DND-41 (cell line): ENCODE measurements around the gene EDNRA.

ENCODE experiments used
- ATAC-seq: fragments of 200-7000 bp; cut with Tn5 transposase; 3 replicates; pipeline ENCODE4 v1.9.1; 2021; ENCODE audit warnings: low read depth; ENCODE audit not compliant: insufficient read depth
- DNase-seq: peaks from one replicate; pipeline ENCODE4 v3.0.0-alpha.2; 2020
- H2AFZ ChIP-seq: 2 replicates; pipeline ENCODE4 v1.6.0; 2012; ENCODE audit warnings: low read depth, low read length
- H3K27ac ChIP-seq: 2 replicates; pipeline ENCODE4 v1.5.1; 2012; ENCODE audit warnings: low read length, inconsistent platforms
- H3K27me3 ChIP-seq: fragments of 200-600 bp; sonication (generic); 2 replicates; pipeline ENCODE4 v1.6.0; 2012; ENCODE audit warnings: low read length, mild to moderate bottlenecking, inconsistent platforms; ENCODE audit not compliant: insufficient read depth, poor library complexity
- H3K36me3 ChIP-seq: 2 replicates; pipeline ENCODE4 v1.5.1; 2012; ENCODE audit warnings: low read length, inconsistent platforms; ENCODE audit not compliant: insufficient read depth
- H3K4me1 ChIP-seq: 2 replicates; pipeline ENCODE4 v1.5.1; 2012; ENCODE audit warnings: mild to moderate bottlenecking, low read length; ENCODE audit not compliant: insufficient read depth
- H3K4me2 ChIP-seq: 2 replicates; pipeline ENCODE4 v1.6.0; 2012; ENCODE audit warnings: mild to moderate bottlenecking, moderate library complexity, low read length, inconsistent platforms; ENCODE audit not compliant: insufficient read depth
- H3K4me3 ChIP-seq, 2 experiments: fragments of 200-600 bp in 1 of 2; shearing (Covaris generic) in 1 of 2; 2 replicates each; pipeline ENCODE4 v1.5.1; 2012 to 2016; ENCODE audit warnings: inconsistent platforms in 2 of 2, low read length in 2 of 2, mild to moderate bottlenecking in 2 of 2, low read depth in 1 of 2, moderate library complexity in 1 of 2
- H3K79me2 ChIP-seq: 2 replicates; pipeline ENCODE4 v1.6.0; 2012; ENCODE audit warnings: low read length, inconsistent platforms; ENCODE audit not compliant: insufficient read depth
- H3K9ac ChIP-seq: 2 replicates; pipeline ENCODE4 v1.6.0; 2012; ENCODE audit warnings: low read depth, mild to moderate bottlenecking, inconsistent platforms, low read length, moderate library complexity
- H3K9me3 ChIP-seq: 2 replicates; pipeline ENCODE4 v1.5.1; 2012; ENCODE audit warnings: low read length, moderate library complexity, mild to moderate bottlenecking, inconsistent platforms; ENCODE audit not compliant: insufficient read depth, severe bottlenecking
- H4K20me1 ChIP-seq: 2 replicates; pipeline ENCODE4 v1.6.0; 2012; ENCODE audit warnings: low read length; ENCODE audit not compliant: insufficient read depth
- EZH2 ChIP-seq: IDR thresholded peaks from 3 replicates; pipeline ENCODE4 v1.6.1; 2012; ENCODE audit warnings: borderline replicate concordance, low read depth, mild to moderate bottlenecking, moderate library complexity, low read length, inconsistent platforms; ENCODE audit not compliant: severe bottlenecking
- TF ChIP-seq, protein P1 (sequence below): IDR thresholded peaks from 2 replicates; pipeline ENCODE4 v1.5.1; 2012; ENCODE audit warnings: borderline replicate concordance, low read length, moderate library complexity, mild to moderate bottlenecking; ENCODE audit not compliant: poor library complexity, severe bottlenecking; ENCODE audit errors: extremely low read depth

Gene EDNRA

DNA sequence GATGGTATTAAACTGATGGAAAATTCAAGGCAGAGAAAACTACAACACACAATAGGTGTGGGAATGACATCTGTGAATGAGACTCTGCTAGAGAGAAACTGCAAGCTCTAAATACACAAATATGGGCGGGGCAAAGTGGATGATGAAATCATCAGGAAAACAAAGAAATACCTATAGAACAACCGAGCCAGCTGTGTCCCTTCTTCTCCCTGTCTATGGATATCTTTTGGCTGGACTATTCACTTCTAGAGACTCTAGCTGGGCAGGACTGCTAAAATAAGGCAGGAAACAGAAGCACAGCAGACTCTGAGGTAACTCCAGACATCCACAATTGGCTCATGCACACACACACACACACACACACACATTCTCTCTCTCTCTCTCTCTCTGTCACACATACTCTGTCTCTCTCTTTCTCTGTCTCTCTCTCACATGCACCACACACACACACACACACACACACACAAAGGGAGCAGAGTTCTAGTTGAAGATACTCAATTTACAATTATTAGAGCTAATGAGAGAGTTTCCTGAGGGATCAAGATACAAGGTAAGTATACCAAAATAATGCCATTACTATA, 27.2 kb upstream of the EDNRA start:
- ATAC-seq (no peak), DNase-seq (no peak)
- Histone ChIP-seq H4K20me1 (no peaks in the 10 kb centered on the region), H3K9me3 (no peaks in the 10 kb centered on the region), H3K9ac (no peak overlapping the region), H3K4me2 (no peak overlapping the region), H2AFZ (no peak overlapping the region), H3K27ac (no peak overlapping the region), H3K79me2 (no peaks in the 10 kb centered on the region), H3K27me3 (no peaks in the 10 kb centered on the region), H3K36me3 (no peaks in the 10 kb centered on the region), H3K4me3 (no peak overlapping the region), H3K4me1 (no peaks in the 10 kb centered on the region)
- no peak for TF ChIP-seq EZH2
- TF ChIP-seq, protein P1, sequence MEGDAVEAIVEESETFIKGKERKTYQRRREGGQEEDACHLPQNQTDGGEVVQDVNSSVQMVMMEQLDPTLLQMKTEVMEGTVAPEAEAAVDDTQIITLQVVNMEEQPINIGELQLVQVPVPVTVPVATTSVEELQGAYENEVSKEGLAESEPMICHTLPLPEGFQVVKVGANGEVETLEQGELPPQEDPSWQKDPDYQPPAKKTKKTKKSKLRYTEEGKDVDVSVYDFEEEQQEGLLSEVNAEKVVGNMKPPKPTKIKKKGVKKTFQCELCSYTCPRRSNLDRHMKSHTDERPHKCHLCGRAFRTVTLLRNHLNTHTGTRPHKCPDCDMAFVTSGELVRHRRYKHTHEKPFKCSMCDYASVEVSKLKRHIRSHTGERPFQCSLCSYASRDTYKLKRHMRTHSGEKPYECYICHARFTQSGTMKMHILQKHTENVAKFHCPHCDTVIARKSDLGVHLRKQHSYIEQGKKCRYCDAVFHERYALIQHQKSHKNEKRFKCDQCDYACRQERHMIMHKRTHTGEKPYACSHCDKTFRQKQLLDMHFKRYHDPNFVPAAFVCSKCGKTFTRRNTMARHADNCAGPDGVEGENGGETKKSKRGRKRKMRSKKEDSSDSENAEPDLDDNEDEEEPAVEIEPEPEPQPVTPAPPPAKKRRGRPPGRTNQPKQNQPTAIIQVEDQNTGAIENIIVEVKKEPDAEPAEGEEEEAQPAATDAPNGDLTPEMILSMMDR, result no peak

DNA sequence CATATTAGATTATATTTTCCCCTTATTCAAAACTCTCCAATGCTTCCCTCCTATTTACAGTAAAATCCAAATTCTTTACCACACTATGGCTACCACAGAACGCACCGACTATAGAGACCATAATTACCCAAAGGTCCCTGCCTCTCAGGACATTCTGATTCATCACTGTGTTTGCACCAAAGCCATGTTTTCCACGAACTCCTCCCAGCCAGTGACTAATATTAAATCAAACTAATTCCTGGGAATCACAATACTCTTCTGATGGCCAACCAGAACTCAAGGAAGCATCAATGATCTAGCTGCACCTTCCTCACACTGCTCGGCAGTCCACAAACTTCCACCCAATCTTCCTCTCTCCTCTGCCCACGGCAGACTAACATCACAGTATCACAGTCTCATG, 24.2 kb upstream of the EDNRA start:
- Histone ChIP-seq H3K4me2 (no peak overlapping the region), H3K9me3 (no peaks in the 10 kb centered on the region), H3K4me3 (no peak overlapping the region), H3K4me1 (no peaks in the 10 kb centered on the region), H3K27me3 (no peaks in the 10 kb centered on the region), H3K27ac (no peak overlapping the region), H3K36me3 (no peaks in the 10 kb centered on the region), H3K9ac (no peak overlapping the region), H2AFZ (no peak overlapping the region), H4K20me1 (no peaks in the 10 kb centered on the region), H3K79me2 (no peaks in the 10 kb centered on the region)
- TF ChIP-seq, protein P1, result no peak
- TF ChIP-seq EZH2, result no peak
- DNase-seq (no peak), ATAC-seq (no peak)

DNA sequence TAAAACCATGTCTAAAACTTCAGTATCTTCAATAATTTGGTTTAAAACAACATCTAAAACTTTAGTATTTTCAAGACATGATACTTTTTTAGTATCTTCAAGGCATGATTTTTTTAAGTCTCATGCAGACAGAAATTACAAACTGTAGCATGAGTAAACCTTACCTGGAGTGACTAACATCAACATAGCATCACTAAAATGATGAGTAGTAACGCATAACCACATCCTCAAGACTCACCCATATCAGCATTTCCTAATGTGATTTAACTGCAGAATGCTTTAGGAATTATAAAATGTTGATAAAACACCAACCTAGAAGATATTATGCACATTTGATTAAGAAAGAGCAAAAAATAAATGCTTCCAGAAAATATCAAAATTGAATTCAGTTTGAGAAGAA, 19.7 kb upstream of the EDNRA start:
- Histone ChIP-seq H3K4me3 (no peak overlapping the region), H3K4me2 (no peak overlapping the region), H3K9me3 (no peaks in the 10 kb centered on the region), H3K79me2 (no peaks in the 10 kb centered on the region), H4K20me1 (no peaks in the 10 kb centered on the region), H3K9ac (no peak overlapping the region), H3K36me3 (no peaks in the 10 kb centered on the region), H2AFZ (no peak overlapping the region), H3K27ac (no peak overlapping the region), H3K4me1 (no peaks in the 10 kb centered on the region), H3K27me3 (no peaks in the 10 kb centered on the region)
- TF ChIP-seq, protein P1, result no peak
- TF ChIP-seq EZH2, result no peak
- no peak for DNase-seq
- no peak for ATAC-seq

DNA sequence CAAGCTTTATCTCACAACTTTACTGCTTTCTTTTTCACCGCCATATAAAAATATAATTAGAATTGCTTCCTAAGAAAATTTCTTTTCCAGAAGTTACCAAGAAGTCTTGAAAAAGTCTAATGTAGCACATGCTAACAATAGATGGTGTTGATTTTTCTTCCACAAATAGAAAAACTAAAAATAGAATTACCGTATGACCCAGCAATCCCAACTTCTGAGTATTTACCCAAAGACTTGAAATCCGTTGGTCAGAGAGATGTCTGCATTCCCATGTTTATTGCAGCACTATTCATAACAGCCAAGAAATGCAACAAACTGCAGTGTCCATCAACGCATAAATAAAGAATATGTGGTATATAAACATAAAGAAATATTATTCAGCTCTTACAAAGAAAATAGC, 17.8 kb upstream of the EDNRA start:
- H4K20me1 ChIP-seq, result no peaks in the 10 kb centered on the region
- no peak for TF ChIP-seq EZH2
- TF ChIP-seq, protein P1, result no peak
- H3K36me3 ChIP-seq, result no peaks in the 10 kb centered on the region
- no peaks in the 10 kb centered on the region for H3K79me2 ChIP-seq
- no peak overlapping the region for H2AFZ ChIP-seq
- H3K9ac ChIP-seq, result no peak overlapping the region
- H3K9me3 ChIP-seq, result no peaks in the 10 kb centered on the region
- no peak overlapping the region for H3K27ac ChIP-seq
- DNase-seq (no peak), ATAC-seq (no peak)
- H3K27me3 ChIP-seq, result no peaks in the 10 kb centered on the region
- no peak overlapping the region for H3K4me3 ChIP-seq
- no peak overlapping the region for H3K4me2 ChIP-seq
- H3K4me1 ChIP-seq, result no peaks in the 10 kb centered on the region
